DOHH2 (cell line): Measurements from ENCODE around the gene DNAAF5.

Source experiments
- EZH2phosphoT487 ChIP-seq: fragments of 200-600 bp; sonication (generic); IDR thresholded peaks from 2 replicates; pipeline ENCODE4 v1.6.1; 2017; ENCODE audit warnings: borderline replicate concordance, mild to moderate bottlenecking, antibody characterized with exemption, low read length, moderate library complexity, mixed read lengths
- TF ChIP-seq, protein P1 (sequence below): fragments of 200-600 bp; sonication (generic); IDR thresholded peaks from one replicate; pipeline ENCODE4 v1.5.1; 2014; ENCODE audit warnings: antibody characterized with exemption, mild to moderate bottlenecking, low read depth, low read length; ENCODE audit not compliant: poor library complexity, severe bottlenecking

DNA sequence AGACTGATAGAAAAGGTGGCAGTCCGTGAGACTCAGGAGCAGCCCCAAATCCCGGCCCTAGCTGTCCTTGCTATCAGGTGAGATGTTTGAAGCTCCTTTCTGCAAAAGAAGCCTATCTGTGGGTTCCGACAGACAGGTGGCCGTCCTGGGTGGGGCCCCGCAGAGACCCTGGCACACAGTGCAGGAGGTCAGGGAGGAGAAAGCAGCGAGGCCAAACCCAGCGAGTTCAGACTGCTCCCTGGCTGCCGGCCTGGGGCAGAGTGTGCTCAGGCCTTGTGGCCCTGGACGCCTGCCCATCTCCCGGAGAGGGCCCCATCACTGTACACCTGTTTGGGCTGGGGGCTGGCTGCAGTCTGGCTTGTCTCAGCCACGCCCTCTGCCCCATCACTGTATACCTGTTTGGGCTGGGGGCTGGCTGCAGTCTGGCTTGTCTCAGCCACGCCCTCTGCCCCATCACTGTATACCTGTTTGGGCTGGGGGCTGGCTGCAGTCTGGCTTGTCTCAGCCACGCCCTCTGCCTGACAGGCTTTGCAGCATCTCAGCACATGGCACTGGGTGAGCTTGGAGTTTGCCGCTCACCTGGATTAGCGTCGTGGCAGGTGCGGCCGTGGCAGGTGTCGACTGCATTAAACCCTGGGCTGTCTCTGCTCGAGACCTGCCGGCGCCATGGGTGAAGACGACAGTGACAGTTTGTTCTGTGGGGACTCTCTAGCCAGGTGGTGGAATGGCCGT is 12.4 kb downstream of the DNAAF5 start:
- TF ChIP-seq, protein P1, sequence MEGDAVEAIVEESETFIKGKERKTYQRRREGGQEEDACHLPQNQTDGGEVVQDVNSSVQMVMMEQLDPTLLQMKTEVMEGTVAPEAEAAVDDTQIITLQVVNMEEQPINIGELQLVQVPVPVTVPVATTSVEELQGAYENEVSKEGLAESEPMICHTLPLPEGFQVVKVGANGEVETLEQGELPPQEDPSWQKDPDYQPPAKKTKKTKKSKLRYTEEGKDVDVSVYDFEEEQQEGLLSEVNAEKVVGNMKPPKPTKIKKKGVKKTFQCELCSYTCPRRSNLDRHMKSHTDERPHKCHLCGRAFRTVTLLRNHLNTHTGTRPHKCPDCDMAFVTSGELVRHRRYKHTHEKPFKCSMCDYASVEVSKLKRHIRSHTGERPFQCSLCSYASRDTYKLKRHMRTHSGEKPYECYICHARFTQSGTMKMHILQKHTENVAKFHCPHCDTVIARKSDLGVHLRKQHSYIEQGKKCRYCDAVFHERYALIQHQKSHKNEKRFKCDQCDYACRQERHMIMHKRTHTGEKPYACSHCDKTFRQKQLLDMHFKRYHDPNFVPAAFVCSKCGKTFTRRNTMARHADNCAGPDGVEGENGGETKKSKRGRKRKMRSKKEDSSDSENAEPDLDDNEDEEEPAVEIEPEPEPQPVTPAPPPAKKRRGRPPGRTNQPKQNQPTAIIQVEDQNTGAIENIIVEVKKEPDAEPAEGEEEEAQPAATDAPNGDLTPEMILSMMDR, result no peak
- no peak for TF ChIP-seq EZH2phosphoT487
